ENCODE results near the gene NIP7.
"Not testable (repeated sequence)": the region's sequence is repeated elsewhere in the genome, so short reads cannot be mapped to it uniquely, and the experiment has no call there.

Gene NIP7

DNA sequence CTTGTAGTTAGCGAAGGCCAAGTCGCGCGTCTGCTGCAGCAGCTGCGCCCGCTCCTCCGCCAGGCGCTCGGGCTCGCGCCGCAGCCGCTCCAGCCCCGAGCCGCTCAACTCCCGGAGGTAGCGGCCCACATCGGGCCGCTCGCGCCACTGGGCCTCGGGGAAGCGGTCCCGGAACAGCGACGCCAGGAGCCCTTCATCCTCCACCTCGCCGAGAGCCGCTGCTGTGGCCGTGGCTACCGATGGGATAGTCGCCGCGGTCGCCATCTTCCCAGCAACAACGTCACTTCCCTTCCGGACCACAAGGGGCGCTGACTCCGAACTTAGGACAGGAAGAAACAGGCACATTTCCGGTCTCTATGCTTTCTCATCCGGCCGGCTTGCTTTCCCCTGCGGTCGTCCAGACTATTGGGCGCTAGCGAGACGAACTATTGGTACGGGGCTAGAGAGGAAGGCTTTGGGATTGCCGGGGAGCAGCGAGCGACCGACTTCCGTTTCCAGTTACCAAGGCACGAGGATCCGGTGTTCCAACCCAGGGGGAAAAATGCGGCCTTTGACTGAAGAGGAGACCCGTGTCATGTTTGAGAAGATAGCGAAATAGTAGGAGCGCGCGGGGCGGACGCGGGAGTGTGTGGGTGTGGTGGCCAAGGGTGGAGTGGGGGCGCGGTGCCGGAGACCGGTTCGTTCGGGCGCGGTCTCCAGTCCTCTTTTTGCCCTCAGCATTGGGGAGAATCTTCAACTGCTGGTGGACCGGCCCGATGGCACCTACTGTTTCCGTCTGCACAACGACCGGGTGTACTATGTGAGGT, at the start of gene NIP7, which contains the start of gene COG8:
NIP7 (plus strand) TSS at position 484 of the 806 bp plus-strand sequence; CDS start at position 542, 58 bp downstream.
COG8 (minus strand) TSS at position 276 of the 806 bp plus-strand sequence; CDS start at position 264, 12 bp downstream.
- TF ChIP-seq, protein P1, sequence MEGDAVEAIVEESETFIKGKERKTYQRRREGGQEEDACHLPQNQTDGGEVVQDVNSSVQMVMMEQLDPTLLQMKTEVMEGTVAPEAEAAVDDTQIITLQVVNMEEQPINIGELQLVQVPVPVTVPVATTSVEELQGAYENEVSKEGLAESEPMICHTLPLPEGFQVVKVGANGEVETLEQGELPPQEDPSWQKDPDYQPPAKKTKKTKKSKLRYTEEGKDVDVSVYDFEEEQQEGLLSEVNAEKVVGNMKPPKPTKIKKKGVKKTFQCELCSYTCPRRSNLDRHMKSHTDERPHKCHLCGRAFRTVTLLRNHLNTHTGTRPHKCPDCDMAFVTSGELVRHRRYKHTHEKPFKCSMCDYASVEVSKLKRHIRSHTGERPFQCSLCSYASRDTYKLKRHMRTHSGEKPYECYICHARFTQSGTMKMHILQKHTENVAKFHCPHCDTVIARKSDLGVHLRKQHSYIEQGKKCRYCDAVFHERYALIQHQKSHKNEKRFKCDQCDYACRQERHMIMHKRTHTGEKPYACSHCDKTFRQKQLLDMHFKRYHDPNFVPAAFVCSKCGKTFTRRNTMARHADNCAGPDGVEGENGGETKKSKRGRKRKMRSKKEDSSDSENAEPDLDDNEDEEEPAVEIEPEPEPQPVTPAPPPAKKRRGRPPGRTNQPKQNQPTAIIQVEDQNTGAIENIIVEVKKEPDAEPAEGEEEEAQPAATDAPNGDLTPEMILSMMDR (IDR thresholded peaks at IDR 0.05; ENCODE audit: borderline replicate concordance, control extremely low read depth, extremely low read depth, insufficient read depth, missing control alignments): peak; percentile 83
- in situ Hi-C loops (cut with MboI; ENCODE audit: low sequenced_read_pairs, unreplicated experiment): no loop called here
- DNase-seq (ENCODE audit: low spot score): peak; percentile 96

DNA sequence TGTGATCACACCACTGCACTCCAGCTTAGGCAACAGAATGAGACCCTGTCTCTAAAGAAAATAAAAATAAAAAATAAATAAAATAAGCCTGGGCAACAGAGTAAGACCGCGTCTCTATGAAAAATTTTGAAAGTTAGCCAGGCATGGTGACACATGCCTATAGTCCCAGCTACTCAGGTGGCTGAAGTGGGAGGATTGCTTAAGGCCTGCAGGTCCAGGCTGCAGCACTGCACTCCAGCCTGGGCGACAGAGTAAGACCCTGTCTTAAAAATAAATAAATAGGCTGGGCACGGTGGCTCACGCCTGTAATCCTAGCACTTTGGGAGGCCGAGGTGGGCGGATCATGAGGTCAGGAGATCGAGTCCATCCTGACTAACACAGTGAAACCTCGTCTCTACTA, 47.9 kb upstream of the NIP7 start:
- DNase-seq (ENCODE audit: low spot score); in situ Hi-C loops (cut with MboI; ENCODE audit: low sequenced_read_pairs, unreplicated experiment): not testable (repeated sequence)

DNA sequence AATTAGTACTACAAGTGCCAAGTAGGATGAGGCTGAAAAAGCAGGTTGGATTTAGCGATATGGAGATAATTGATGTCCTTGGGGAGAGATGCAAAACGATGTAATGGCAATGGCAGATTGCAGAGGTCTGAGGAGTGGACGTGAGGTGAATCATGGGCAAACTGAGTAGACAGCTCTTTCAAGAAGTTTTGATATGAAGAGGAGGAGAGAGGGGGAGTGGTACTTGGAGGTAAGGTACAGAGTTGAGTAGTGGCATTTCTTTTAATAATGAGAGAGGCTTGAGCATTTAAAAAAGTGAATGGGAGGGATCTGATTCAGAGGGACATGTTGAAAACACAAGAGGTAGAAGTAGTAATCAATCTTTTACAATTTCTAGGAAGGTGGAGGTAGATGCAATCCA, 46.2 kb upstream of the NIP7 start:
- TF ChIP-seq, protein P1 (IDR thresholded peaks at IDR 0.05; ENCODE audit: borderline replicate concordance, control extremely low read depth, extremely low read depth, insufficient read depth, missing control alignments): no peak
- in situ Hi-C loops (cut with MboI; ENCODE audit: low sequenced_read_pairs, unreplicated experiment): no loop called here
- no peak for DNase-seq (ENCODE audit: low spot score)

DNA sequence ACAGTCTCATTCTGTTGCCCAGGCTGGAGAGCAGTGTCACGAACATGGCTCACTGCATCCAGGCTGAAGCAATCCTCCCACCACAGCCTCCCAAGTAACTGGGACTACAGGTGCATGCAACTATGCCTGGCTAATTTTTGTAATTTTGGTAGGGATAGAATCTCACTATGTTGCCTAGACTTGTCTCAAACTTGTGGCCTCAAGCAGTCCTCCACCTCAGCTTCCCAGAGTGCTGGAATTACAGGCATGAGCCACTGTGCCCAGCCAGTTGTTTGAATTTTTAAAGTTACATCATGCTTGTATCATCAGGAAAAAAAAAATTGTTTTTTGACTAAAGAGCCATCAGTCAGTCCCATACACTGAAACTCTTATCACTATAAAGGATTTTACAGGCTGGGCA, 45.5 kb upstream of the NIP7 start:
- in situ Hi-C loops (cut with MboI; ENCODE audit: low sequenced_read_pairs, unreplicated experiment): no loop called here
- DNase-seq (ENCODE audit: low spot score): no peak
- TF ChIP-seq, protein P1 (IDR thresholded peaks at IDR 0.05; ENCODE audit: borderline replicate concordance, control extremely low read depth, extremely low read depth, insufficient read depth, missing control alignments): no peak

DNA sequence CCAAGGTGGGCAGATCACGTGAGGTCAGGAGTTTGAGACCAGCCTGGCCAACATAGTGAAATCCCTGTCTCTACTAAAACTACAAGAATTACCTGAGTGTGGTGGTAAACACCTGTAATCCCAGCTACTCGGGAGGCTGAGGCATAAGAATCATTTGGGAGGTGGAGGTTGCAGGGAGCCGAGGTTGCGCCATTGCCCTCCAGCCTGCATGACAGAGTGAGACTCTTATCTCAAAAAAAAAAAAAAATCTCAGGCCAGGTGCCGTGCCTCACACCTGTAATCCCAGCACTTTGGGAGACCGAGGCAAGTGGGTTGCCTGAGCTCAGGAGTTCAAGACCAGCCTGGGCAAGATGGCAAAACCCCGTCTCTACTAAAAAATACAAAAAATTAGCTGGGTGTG, 42.8 kb upstream of the NIP7 start:
- DNase-seq (ENCODE audit: low spot score); in situ Hi-C loops (cut with MboI; ENCODE audit: low sequenced_read_pairs, unreplicated experiment): not testable (repeated sequence)

DNA sequence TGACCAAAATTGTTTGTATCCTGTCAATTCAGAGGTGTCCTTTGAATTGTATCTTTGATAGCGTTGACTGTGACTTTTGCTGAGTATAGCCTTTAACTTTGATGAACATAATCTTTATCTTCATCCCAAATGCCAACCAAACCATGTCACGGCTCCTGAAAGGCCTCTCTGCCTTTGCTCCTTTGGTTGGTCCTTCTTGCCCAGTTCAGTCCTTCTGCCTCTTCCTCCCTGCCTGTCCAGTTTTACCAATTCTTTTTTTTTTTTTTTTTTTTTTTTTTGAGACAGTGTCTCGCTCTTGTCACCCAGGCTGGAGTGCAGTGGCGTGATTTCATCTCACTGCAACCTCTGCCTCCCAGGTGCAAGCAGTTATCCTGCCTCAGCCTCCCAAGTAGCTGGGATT, 41.3 kb upstream of the NIP7 start:
- no peak for DNase-seq (ENCODE audit: low spot score)
- TF ChIP-seq, protein P1 (IDR thresholded peaks at IDR 0.05; ENCODE audit: borderline replicate concordance, control extremely low read depth, extremely low read depth, insufficient read depth, missing control alignments): no peak
- in situ Hi-C loops (cut with MboI; ENCODE audit: low sequenced_read_pairs, unreplicated experiment): no loop called here

DNA sequence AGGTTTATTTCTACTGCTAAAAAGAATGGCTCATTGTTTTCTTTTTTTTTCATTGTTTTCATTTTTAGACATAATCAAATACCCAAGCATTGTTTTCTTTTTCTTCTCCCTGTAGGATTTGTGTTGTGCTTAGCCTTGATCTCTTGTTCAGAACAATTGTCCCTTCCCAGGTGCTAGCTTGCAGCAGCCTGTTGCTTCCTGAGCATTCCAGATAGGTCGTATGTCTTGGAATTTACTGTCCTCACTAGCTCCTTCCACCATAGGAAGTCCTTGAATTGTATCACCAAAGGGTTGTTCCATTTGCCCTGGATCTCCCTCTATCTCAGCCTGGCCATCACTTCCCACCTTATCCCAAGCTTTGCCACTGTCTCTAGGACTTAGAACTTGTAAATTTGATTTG, 38.4 kb upstream of the NIP7 start:
- in situ Hi-C loops (cut with MboI; ENCODE audit: low sequenced_read_pairs, unreplicated experiment): no loop called here
- DNase-seq (ENCODE audit: low spot score): no peak
- TF ChIP-seq, protein P1 (IDR thresholded peaks at IDR 0.05; ENCODE audit: borderline replicate concordance, control extremely low read depth, extremely low read depth, insufficient read depth, missing control alignments): no peak

Measured in GM13976 (cell line).